Stimulated activated naive CD8-positive, alpha-beta T cell treated with anti-CD3 and anti-CD28 coated beads, Interleukin-15, amount 100 ng/mL, for 72 hours (primary cell): ENCODE measurements around the gene SLC35B3.

Experiments used
- ATAC-seq: fragments of 150-1000 bp; cut with Tn5 transposase; 2 replicates; pipeline ENCODE4 v1.10.0; 2021; ENCODE audit warnings: mild to moderate bottlenecking, moderate library complexity
- DNase-seq, 2 donors: peaks; one replicate each; pipeline ENCODE4 v3.0.0; 2021 to 2022
- H3K27ac Mint-ChIP-seq, 2 donors: one replicate each; pipeline ENCODE4 v1.8.0; 2022; ENCODE audit warnings: mild to moderate bottlenecking in 2 of 2, mixed read lengths in 2 of 2, moderate library complexity in 2 of 2
- H3K27me3 Mint-ChIP-seq: one replicate; pipeline ENCODE4 v1.8.0; 2022; ENCODE audit warnings: mixed read lengths
- H3K4me1 Mint-ChIP-seq: one replicate; pipeline ENCODE4 v1.8.0; 2022; ENCODE audit warnings: mild to moderate bottlenecking, mixed read lengths
- H3K4me3 Mint-ChIP-seq, 2 donors: one replicate each; pipeline ENCODE4 v1.8.0; 2022; ENCODE audit warnings: mild to moderate bottlenecking in 2 of 2, mixed read lengths in 2 of 2, moderate library complexity in 1 of 2
- H3K9me3 Mint-ChIP-seq, 2 donors: one replicate each; pipeline ENCODE4 v1.8.0; 2022; ENCODE audit warnings: mixed read lengths in 2 of 2

Gene SLC35B3

GRCh38 chr6:8382434-8382833 lies 52.9 kb downstream of the SLC35B3 start:
- Mint-ChIP-seq H3K4me3 (no peak overlapping the region), H3K9me3 (no peaks in the 10 kb centered on the region), H3K4me1 (no peaks in the 10 kb centered on the region), H3K27me3 (no peaks in the 10 kb centered on the region), H3K27ac (no peak overlapping the region)
- ATAC-seq (no peak), DNase-seq (no peak)

- H3K4me1 Mint-ChIP-seq, result no peaks in the 10 kb centered on the region
- no peak overlapping the region for H3K27ac Mint-ChIP-seq
- ATAC-seq (no peak), DNase-seq (no peak)
- no peaks in the 10 kb centered on the region for H3K9me3 Mint-ChIP-seq
- no peaks in the 10 kb centered on the region for H3K27me3 Mint-ChIP-seq
- no peak overlapping the region for H3K4me3 Mint-ChIP-seq
These were observed 59.4 kb downstream of the SLC35B3 start for GRCh38 chr6:8375916-8376315.
